Measurements from ENCODE around the gene SLC44A3. TPM values are rescaled to one million over a fixed set of nuclear protein-coding genes. Genes with fewer than 3 reads are reported as not detected.

Gene SLC44A3
- polyA plus RNA-seq, 1 of the 3 experiments (the other 2 are of a cell fraction), result 2.6 TPM

DNA sequence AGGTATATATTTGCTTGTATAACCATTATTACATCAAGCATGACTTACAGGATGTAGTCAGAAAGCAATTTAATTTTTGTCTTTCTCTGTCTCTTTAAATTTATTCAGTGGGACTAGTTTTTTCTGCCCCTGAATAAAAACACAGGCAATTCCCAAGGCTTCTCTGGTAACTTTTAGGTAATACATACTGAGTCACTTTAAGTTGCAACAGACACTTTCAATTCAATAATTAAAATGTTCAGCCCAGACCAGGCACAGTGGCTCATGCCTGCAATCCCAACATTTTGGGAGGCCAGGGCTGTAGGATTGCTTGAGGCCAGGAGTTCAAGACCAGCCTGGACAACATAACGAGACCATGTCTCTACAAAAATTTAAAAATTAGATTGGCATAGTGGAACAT is 12.3 kb downstream of the SLC44A3 start:
- Histone ChIP-seq H3K4me2 (no peak overlapping the region), H3K79me2 (ENCODE audit: insufficient read depth) (no peaks in the 10 kb centered on the region), H3K27ac (ENCODE audit: low read depth in 2 of 2, low read length in 1 of 2) (no peak overlapping the region), H2AFZ (ENCODE audit: low read depth) (no peak overlapping the region), H3K4me3 (ENCODE audit: low read depth in 2 of 2, low read length in 1 of 2) (no peak overlapping the region), H3K9me3 (no peaks in the 10 kb centered on the region), H3F3A (replicated peaks; ENCODE audit: insufficient read depth) (no peaks in the 10 kb centered on the region), H3K9me2 (no peaks in the 10 kb centered on the region), H3K9ac (no peak overlapping the region), H3K27me3 (ENCODE audit: insufficient read depth) (no peaks in the 10 kb centered on the region), H3K4me1 (ENCODE audit: control insufficient read depth in 1 of 2, insufficient read depth in 2 of 2, low read depth in 1 of 2, low read length in 1 of 2) (peaks cover 0 to 3% of the 10 kb centered on the region in 2 experiments; a peak in 1 of 4 replicates), H3K36me3 (replicated peaks in 1 of 2; ENCODE audit: control insufficient read depth in 1 of 2, insufficient read depth in 2 of 2, low read length in 1 of 2) (peaks cover 0 to 7% of the 10 kb centered on the region in 2 experiments), H4K20me1 (ENCODE audit: insufficient read depth) (no peaks in the 10 kb centered on the region)
- TF ChIP-seq JUND (IDR thresholded peaks at IDR 0.05) (no peak), RFX5 (IDR thresholded peaks at IDR 0.05; ENCODE audit: low read length) (no peak), MXI1 (IDR thresholded peaks at IDR 0.05; ENCODE audit: low read depth, low read length) (no peak), RCOR1 (IDR thresholded peaks at IDR 0.05; ENCODE audit: low read length) (no peak), SMC3 (IDR thresholded peaks at IDR 0.05; ENCODE audit: low read depth, low read length) (no peak), GATA2 (CRISPR knock-in tag; IDR thresholded peaks at IDR 0.05) (no peak), FOXJ3 (CRISPR knock-in tag; IDR thresholded peaks at IDR 0.05) (no peak), SIN3A (IDR thresholded peaks at IDR 0.05; ENCODE audit: borderline replicate concordance, low read depth, low read length) (no peak), POLR2AphosphoS5 (IDR thresholded peaks at IDR 0.05; ENCODE audit: low read depth, low read length) (no peak), FOSL2 (IDR thresholded peaks at IDR 0.05; ENCODE audit: borderline replicate concordance, low read depth) (no peak), CHD2 (IDR thresholded peaks at IDR 0.05; ENCODE audit: low read length, partially characterized antibody) (no peak), TCF12 (IDR thresholded peaks at IDR 0.05) (no peak), RXRA (IDR thresholded peaks at IDR 0.05; ENCODE audit: borderline replicate concordance, low read depth) (no peak), TEAD4 (IDR thresholded peaks at IDR 0.05; ENCODE audit: borderline replicate concordance, insufficient read depth) (no peak), EZH2phosphoT487 (IDR thresholded peaks at IDR 0.05; ENCODE audit: borderline replicate concordance, low read depth) (no peak)
- CTCF ChIA-PET, result interaction anchor here (1.7 to 2.3 kb wide), 3 partner anchors 22 to 211 kb away, joined by 6 to 16 read pairs (median 8); no protein-coding TSS in a partner anchor
- POLR2A ChIA-PET, result no interaction called here
- no peak for DNase-seq
- WGBS (ENCODE audit: low lambda C conversion rate), result 91% methylated on average over 1 of the region's 1 CpG

DNA sequence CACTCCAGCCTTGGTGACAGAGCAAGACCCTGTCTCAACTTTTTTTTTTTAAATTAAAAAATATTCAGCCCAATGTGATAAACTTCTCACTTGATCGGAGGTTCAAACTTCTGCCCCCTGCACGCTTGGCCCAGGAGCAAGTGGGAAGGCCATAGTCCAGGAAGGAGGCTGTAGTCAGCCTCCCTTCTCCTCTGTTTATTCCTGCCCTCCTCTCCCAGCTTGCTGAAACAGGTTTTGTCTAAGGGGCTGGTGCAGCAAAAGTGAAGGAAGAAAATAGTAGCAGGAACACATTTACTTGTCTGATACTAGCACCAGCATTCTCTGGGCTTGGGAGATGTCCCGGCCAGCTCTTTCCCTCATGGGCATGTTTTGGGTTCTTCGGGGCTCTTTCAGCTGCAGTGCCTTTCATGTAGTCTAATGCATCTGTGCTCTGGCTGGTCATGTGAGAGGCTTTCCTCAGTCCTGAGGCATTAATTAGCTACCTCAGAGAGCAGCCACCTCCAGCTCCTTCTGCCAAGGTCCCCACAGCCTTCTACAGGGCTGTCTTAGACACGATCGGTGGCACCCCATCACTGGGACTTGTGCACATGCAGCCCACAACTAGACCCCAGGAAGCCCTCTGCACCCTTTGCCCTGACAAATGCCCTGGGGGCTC is 12.9 kb downstream of the SLC44A3 start:
- H3K79me2 ChIP-seq (ENCODE audit: insufficient read depth), result no peaks in the 10 kb centered on the region
- no peak overlapping the region for H3K4me3 ChIP-seq (ENCODE audit: low read depth in 2 of 2, low read length in 1 of 2)
- POLR2A ChIA-PET, result no interaction called here
- H4K20me1 ChIP-seq (ENCODE audit: insufficient read depth), result no peaks in the 10 kb centered on the region
- CTCF ChIA-PET, result interaction anchor here (1.6 to 2.3 kb wide), 4 partner anchors 18 to 210 kb away, joined by 5 to 16 read pairs (median 7); no protein-coding TSS in a partner anchor
- no peaks in the 10 kb centered on the region for H3K9me3 ChIP-seq
- H3K27me3 ChIP-seq (ENCODE audit: insufficient read depth), result no peaks in the 10 kb centered on the region
- 90% methylated on average over 4 of the region's 6 CpGs for WGBS (ENCODE audit: low lambda C conversion rate)
- no peak for DNase-seq
- H3K9ac ChIP-seq, result no peak overlapping the region
- no peak overlapping the region for H3K4me2 ChIP-seq
- H3K27ac ChIP-seq (ENCODE audit: low read depth in 2 of 2, low read length in 1 of 2), result no peak overlapping the region
- no peaks in the 10 kb centered on the region for H3K9me2 ChIP-seq
- no peaks in the 10 kb centered on the region for H3F3A ChIP-seq (replicated peaks; ENCODE audit: insufficient read depth)
- peaks cover 0 to 5% of the 10 kb centered on the region in 2 experiments for H3K36me3 ChIP-seq (replicated peaks in 1 of 2; ENCODE audit: control insufficient read depth in 1 of 2, insufficient read depth in 2 of 2, low read length in 1 of 2)
- peaks cover 0 to 3% of the 10 kb centered on the region in 2 experiments; a peak in 1 of 4 replicates for H3K4me1 ChIP-seq (ENCODE audit: control insufficient read depth in 1 of 2, insufficient read depth in 2 of 2, low read depth in 1 of 2, low read length in 1 of 2)
- H2AFZ ChIP-seq (ENCODE audit: low read depth), result no peak overlapping the region
- no peak for TF ChIP-seq REST (IDR thresholded peaks at IDR 0.05; ENCODE audit: low read depth, low read length)
- TF ChIP-seq, protein P1, sequence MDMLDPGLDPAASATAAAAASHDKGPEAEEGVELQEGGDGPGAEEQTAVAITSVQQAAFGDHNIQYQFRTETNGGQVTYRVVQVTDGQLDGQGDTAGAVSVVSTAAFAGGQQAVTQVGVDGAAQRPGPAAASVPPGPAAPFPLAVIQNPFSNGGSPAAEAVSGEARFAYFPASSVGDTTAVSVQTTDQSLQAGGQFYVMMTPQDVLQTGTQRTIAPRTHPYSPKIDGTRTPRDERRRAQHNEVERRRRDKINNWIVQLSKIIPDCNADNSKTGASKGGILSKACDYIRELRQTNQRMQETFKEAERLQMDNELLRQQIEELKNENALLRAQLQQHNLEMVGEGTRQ (IDR thresholded peaks at IDR 0.05; ENCODE audit: borderline replicate concordance, low read depth, low read length), result no peak
- TF ChIP-seq EP300 (IDR thresholded peaks at IDR 0.05; ENCODE audit: borderline replicate concordance in 1 of 2, low read depth in 1 of 2, low read length in 1 of 2), result no peak
- TF ChIP-seq POLR2AphosphoS5 (IDR thresholded peaks at IDR 0.05; ENCODE audit: low read depth, low read length), result no peak
- TF ChIP-seq SMC3 (IDR thresholded peaks at IDR 0.05; ENCODE audit: low read depth, low read length), result no peak
- TF ChIP-seq IRF3 (IDR thresholded peaks at IDR 0.05; ENCODE audit: low read depth, low read length), result no peak
- no peak for TF ChIP-seq EZH2phosphoT487 (IDR thresholded peaks at IDR 0.05; ENCODE audit: borderline replicate concordance, low read depth)
- no peak for TF ChIP-seq USF1 (IDR thresholded peaks at IDR 0.05; ENCODE audit: borderline replicate concordance, low read depth)

Data from SK-N-SH (cell line).